OCI-LY1 (cell line): ENCODE data around the gene LTF.

Experiments used
- H2AFZ ChIP-seq: fragments of 200-600 bp; sonication (generic), shearing (Covaris generic); 2 replicates; pipeline ENCODE4 v1.6.0; 2014; ENCODE audit warnings: antibody characterized with exemption, mild to moderate bottlenecking, low read length
- H3F3A ChIP-seq: fragments of 200-600 bp; sonication (generic), shearing (Covaris generic); 2 replicates; pipeline ENCODE4 v1.6.0; 2014; ENCODE audit warnings: mild to moderate bottlenecking, antibody characterized with exemption, low read length, moderate library complexity; ENCODE audit not compliant: insufficient read depth
- H3K27ac ChIP-seq: fragments of 200-600 bp; sonication (generic); 2 replicates; pipeline ENCODE4 v1.5.1; 2014; ENCODE audit warnings: low read length, mixed run types, mild to moderate bottlenecking, low read depth; ENCODE audit not compliant: poor library complexity, severe bottlenecking
- H3K27me3 ChIP-seq: fragments of 200-600 bp; sonication (generic); 2 replicates; pipeline ENCODE4 v1.6.0; 2014; ENCODE audit warnings: antibody characterized with exemption, mild to moderate bottlenecking, low read length, moderate library complexity; ENCODE audit not compliant: insufficient read depth
- H3K36me3 ChIP-seq: fragments of 200-600 bp; sonication (generic); 2 replicates; pipeline ENCODE4 v1.6.1; 2014; ENCODE audit warnings: mild to moderate bottlenecking, antibody characterized with exemption, low read length, moderate library complexity, mixed read lengths; ENCODE audit not compliant: insufficient read depth
- H3K4me1 ChIP-seq: fragments of 200-600 bp; sonication (generic); 2 replicates; pipeline ENCODE4 v1.5.1; 2014; ENCODE audit warnings: mild to moderate bottlenecking, low read length, moderate library complexity; ENCODE audit not compliant: insufficient read depth, severe bottlenecking
- H3K4me2 ChIP-seq: fragments of 200-600 bp; sonication (generic), shearing (Covaris generic); 2 replicates; pipeline ENCODE4 v1.6.1; 2014; ENCODE audit warnings: low read length
- H3K4me3 ChIP-seq: fragments of 200-600 bp; sonication (generic); 2 replicates; pipeline ENCODE4 v1.5.1; 2014; ENCODE audit warnings: low read length, low read depth, mild to moderate bottlenecking, mixed read lengths; ENCODE audit not compliant: poor library complexity, severe bottlenecking
- H3K79me2 ChIP-seq: fragments of 200-600 bp; shearing (Covaris generic); 2 replicates; pipeline ENCODE4 v1.6.1; 2016; ENCODE audit warnings: mixed run types, low read length, mixed read lengths; ENCODE audit not compliant: insufficient read depth
- H3K9ac ChIP-seq: fragments of 200-600 bp; sonication (generic), shearing (Covaris generic); 2 replicates; pipeline ENCODE4 v1.6.1; 2014; ENCODE audit warnings: mild to moderate bottlenecking, low read length, mixed read lengths
- H3K9me2 ChIP-seq: fragments of 200-600 bp; sonication (generic), shearing (Covaris generic); 2 replicates; pipeline ENCODE4 v1.6.1; 2014; ENCODE audit warnings: low read depth, mild to moderate bottlenecking, low read length, mixed read lengths
- H3K9me3 ChIP-seq: fragments of 200-600 bp; shearing (Covaris generic); 2 replicates; pipeline ENCODE4 v1.6.1; 2014; ENCODE audit warnings: low read length, mixed read lengths
- H4K20me1 ChIP-seq: fragments of 200-600 bp; sonication (generic), shearing (Covaris generic); 2 replicates; pipeline ENCODE4 v1.6.0; 2016; ENCODE audit warnings: mild to moderate bottlenecking, low read length; ENCODE audit not compliant: insufficient read depth
- CTCF ChIP-seq: fragments of 200-600 bp; sonication (generic), shearing (Covaris generic); IDR thresholded peaks from 2 replicates; pipeline ENCODE4 v1.5.1; 2017; ENCODE audit warnings: mild to moderate bottlenecking, antibody characterized with exemption, low read length, moderate library complexity, mixed read lengths
- EZH2 ChIP-seq: fragments of 200-600 bp; sonication (generic), shearing (Covaris generic); IDR thresholded peaks from 2 replicates; pipeline ENCODE4 v1.8.0; 2017; ENCODE audit warnings: borderline replicate concordance, mixed run types, mild to moderate bottlenecking, antibody characterized with exemption, low read length, moderate library complexity, mixed read lengths

LTF gene

DNA sequence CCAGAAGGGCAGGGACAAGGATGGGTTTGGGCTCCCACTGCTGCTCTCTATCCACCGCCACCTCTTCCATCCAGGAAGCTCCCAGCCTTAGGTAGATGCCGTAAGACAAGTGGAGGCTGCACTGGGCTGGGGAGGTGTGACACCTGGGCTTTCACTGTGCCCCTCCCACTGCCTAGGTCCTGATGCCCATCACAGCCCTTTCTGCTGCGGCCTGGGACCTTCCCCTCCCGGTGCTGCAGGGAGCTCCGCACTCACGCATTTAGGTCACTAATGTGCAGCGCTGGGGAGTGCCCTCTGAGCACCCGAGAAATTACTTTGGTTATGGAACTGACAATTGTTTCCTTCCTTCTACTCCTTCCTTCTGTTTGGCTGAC lies 850 bp downstream of the LTF start:
- no peaks in the 10 kb centered on the region for H3F3A ChIP-seq
- no peak overlapping the region for H3K9ac ChIP-seq
- H3K4me3 ChIP-seq: no peak overlapping the region
- H3K79me2 ChIP-seq: no peaks in the 10 kb centered on the region
- H3K27ac ChIP-seq: no peak overlapping the region
- no peak for TF ChIP-seq EZH2
- TF ChIP-seq CTCF: no peak
- H3K4me1 ChIP-seq: no peaks in the 10 kb centered on the region
- H3K4me2 ChIP-seq: no peak overlapping the region
- no peaks in the 10 kb centered on the region; the same call in 1 of the 2 replicates for H3K27me3 ChIP-seq
- no peak overlapping the region for H2AFZ ChIP-seq
- H3K9me3 ChIP-seq: 0 out of 2 replicates have a peak, but pooled peaks cover 4% of the 10 kb centered on the region
- no peaks in the 10 kb centered on the region for H4K20me1 ChIP-seq
- no peaks in the 10 kb centered on the region for H3K36me3 ChIP-seq
- H3K9me2 ChIP-seq: no peaks in the 10 kb centered on the region

- Histone ChIP-seq H4K20me1 (no peaks in the 10 kb centered on the region), H3K4me2 (no peak overlapping the region), H3F3A (no peaks in the 10 kb centered on the region), H3K4me3 (no peak overlapping the region), H3K79me2 (no peaks in the 10 kb centered on the region), H3K4me1 (no peaks in the 10 kb centered on the region), H3K27ac (no peak overlapping the region), H3K9ac (no peak overlapping the region), H3K9me2 (no peaks in the 10 kb centered on the region), H2AFZ (no peak overlapping the region), H3K36me3 (no peaks in the 10 kb centered on the region), H3K9me3 (0 out of 2 replicates have a peak, but pooled peaks cover 4% of the 10 kb centered on the region), H3K27me3 (no peaks in the 10 kb centered on the region; the same call in 1 of the 2 replicates)
- TF ChIP-seq EZH2: no peak
- TF ChIP-seq CTCF: no peak
Observed at GRCh38 chr3:46463120-46463867, 1.4 kb downstream of the LTF start.

DNA sequence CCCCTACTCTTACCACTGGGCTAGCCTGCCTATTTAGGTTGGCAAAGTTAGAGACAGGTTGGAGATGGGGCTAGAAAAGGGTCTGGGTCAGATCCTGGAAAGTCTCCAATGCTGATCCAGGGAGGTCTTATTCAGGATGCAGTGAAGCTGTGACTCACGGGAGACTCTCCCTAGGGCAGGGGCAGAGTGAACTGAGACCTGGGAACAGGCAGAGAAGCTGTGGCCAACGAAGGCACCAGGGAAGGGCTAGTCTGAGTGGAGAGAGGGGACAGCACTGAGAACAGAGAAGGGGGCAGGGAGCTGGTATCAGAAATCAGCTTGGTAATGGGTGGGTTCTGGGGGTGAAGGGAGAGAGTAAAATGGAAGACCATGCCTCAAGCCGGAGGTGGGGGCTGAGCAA lies 2.2 kb downstream of the LTF start:
- Histone ChIP-seq H2AFZ (no peak overlapping the region), H3K9ac (no peak overlapping the region), H3F3A (no peaks in the 10 kb centered on the region), H3K79me2 (no peaks in the 10 kb centered on the region), H3K4me2 (no peak overlapping the region), H3K27me3 (no peaks in the 10 kb centered on the region; the same call in 1 of the 2 replicates), H3K4me1 (no peaks in the 10 kb centered on the region), H4K20me1 (no peaks in the 10 kb centered on the region), H3K9me3 (0 out of 2 replicates have a peak, but pooled peaks cover 4% of the 10 kb centered on the region), H3K9me2 (no peaks in the 10 kb centered on the region), H3K4me3 (no peak overlapping the region), H3K27ac (no peak overlapping the region), H3K36me3 (no peaks in the 10 kb centered on the region)
- TF ChIP-seq EZH2 (no peak), CTCF (no peak)
